Ureter (tissue), 1 donor: ENCODE measurements around the gene GUSB. TPM values are rescaled to one million over a fixed set of nuclear protein-coding genes. Genes with fewer than 3 reads are reported as not detected.
"Not testable (repeated sequence)": the region's sequence is repeated elsewhere in the genome, so short reads cannot be mapped to it uniquely, and the experiment has no call there.

ENCODE experiments used
- DNase-seq: peaks from one replicate; pipeline ENCODE4 v3.0.0-alpha.2; 2020; ENCODE audit warnings: low spot score
- total RNA-seq: library from RNA; stranded (reverse); gene quantifications from one replicate; pipeline ENCODE4 v1.2.4, GENCODE V29; 2023
- donor health status: DM: yes; HTN: yes; CAD: no.

GUSB gene
- total RNA-seq, 1 donor from 2014 or later = 48.7 TPM

DNA sequence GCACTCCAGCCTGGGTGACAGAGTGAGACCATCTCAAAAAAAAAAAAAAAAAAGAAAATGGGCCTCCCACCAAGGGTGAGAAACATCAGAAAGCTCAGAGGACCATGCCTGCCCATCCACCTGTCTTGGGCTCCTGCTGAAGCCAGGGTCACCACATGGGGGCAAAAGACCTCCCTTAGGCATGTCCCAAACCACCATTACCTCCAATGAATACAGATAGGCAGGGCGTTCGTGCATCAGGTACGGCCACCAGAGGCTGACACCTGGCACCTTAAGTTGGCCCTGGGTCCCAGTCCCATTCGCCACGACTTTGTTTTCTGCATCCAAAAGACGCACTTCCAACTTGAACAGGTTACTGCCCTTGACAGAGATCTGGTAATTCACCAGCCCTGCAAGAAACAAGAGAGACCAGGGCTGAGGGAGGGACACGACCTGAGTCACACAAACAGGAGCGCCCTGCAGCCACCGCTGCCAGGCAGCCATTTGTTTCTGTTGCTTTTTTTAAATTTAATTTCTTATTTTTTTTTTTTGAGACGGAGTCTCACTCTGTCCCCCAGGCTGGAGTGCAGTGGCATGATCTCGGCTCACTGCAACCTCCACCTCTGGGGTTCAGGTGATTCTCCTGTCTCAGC is 6.1 kb downstream of the GUSB start:
- DNase-seq = no peak

DNA sequence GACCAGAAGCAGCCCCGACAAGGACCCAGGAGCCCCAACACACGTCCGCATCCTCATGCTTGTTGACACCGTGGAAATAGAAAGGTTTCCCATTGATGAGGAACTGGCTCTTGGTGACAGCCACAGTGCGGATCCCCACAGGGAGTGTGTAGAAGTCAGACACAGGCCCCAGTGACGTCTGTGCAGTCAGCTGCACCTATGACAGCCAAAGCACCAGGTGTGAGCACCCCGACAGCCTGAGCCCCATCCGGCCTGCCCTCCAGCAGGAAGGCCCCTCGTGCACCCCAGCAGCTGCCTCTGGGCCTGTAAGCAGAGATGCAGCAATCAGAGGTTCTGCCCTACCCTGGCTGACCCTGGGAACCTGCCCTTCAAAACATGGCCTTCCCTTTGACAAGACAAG is 7.1 kb downstream of the GUSB start:
- no peak for DNase-seq

DNA sequence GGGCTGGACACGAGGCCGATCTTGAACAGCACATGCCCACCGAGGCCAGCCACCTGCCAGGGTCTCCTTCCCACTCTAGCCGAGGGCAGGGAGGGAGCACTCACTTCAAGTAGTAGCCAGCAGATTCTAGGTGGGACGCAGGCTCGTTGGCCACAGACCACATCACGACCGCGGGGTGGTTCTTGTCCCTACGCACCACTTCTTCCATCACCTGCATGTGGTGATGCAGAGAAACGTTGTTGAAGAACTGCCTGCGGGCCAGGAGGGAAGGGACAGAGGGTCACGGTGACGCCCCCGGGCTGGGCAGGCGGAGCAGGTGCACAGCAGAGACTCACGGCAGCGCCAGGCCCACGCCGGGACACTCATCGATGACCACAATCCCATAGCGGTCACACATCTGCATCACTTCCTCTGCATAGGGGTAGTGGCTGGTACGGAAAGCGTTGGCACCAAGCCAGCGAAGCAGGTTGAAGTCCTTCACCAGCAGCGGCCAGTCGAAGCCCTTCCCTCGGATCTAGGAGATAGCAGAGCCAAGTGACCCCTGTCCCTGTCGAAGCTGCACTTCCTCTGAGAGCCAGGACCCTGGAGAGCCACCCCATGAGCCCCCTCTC is 7.7 kb downstream of the GUSB start:
- DNase-seq = no peak

DNA sequence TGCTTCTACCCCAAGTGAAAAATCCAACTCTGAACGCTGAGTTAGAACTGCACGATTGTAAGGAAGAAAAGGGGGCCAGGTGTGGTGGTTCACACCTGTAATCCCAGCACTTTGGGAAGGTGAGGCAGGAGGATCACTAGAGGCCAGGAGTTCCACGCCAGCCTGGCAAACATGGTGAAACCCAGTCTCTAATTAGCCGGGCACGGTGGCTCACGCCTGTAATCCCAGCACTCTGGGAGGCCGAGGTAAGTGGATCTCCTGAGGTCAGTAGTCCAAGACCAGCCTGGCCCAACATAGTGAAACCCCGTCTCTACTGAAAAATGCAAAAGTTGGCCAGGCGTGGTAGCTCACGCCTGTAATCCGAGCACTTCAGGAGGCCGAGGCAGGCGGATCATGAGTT is 9.0 kb downstream of the GUSB start:
- DNase-seq = no peak

DNA sequence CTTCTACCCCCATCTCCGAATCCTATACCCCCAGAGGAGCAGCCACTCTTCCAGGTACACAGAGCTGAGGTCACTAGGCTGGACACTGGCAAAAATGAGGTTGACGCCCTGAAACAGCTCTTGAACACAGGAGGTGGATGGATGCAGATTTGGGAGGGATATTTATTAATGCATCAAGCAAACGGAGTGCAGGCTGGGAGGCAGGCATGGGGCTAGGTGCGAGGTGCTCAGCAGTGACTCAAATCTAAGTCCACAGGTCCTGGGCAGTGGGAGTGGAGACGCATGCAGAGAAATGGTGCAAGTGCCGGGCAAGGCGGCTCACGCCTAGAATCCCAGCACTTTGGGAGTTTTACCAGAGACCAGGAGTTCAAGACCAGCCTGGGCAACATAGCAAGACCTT is 11.0 kb downstream of the GUSB start:
- DNase-seq = no peak

DNA sequence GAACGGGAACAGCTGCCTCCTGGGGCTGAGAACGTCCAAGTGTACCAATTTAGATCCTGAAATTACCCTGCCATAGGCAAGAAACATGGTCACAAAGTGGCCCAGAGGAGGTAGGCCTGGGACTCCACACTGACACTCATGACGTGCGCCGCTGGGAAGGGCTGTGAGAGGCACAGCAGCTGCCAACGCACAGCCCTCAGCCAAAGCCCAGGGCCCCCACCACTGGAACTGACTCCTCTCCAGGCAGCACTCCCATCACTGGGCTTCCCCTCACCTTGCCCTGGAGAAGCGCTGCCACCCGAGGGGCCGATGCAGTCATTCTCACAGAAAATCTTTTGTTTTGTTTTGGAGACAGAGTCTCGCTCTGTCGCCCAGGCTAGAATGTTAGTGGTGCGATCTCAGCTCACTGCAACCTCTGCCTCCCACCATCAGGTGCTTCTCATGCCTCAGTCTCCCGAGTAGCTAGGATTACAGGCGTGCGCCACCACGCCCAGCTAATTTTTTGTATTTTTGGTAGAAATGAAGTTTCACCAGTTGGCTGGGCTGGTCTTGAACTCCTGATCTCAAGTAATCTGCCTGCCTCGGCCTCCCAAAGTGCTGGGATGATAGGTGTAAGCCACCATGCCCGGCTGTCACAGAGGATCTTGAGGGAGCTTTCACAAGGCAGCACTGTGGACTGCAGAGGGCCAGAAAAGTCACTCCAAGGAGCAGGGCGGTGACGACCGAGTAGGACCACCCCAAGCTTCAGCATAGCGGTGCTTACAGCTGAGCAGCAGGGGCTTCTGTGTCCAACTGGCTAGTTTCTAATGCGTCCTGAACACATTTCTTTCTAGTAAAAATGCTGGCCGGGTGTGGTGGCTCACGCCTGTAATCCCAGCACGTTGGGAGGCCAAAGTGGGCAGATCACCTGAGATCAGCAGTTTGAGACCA is 13.5 kb downstream of the GUSB start:
- DNase-seq = no peak

DNA sequence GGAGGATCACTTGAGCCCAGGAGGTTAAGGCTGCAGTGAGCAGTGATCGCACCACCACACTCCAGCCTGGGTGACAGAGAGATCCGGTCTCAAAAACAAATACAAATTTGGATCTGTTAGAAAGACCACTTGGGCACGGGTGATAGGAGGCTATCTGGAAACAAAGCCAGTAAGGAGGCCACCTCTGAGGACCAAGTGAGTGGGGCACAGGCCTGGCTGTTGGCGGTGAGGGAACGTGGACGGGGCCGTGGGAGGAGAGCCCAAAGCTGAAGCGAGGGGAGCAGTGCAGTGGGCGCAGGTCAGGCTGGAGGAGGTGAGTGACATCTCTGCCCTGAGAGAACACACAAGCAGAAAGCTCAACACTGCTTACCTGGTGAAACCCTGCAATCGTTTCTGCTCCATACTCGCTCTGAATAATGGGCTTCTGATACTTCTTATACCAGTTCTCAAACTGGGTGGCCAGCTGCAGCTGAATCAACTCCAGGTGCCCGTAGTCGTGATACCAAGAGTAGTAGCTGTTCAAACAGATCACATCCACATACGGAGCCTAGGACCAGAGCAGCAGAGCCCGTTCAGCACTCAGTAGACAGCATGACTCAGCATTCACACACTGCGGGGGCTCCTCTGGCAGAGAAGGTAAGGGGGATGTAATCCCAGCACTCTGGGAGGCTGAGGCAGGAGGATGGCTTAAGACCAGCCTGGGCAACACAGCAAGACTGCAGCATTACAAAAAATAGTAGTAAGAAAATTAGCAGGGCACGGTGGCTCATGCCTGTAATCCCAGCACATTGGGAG is 14.5 kb downstream of the GUSB start:
- DNase-seq = no peak

DNA sequence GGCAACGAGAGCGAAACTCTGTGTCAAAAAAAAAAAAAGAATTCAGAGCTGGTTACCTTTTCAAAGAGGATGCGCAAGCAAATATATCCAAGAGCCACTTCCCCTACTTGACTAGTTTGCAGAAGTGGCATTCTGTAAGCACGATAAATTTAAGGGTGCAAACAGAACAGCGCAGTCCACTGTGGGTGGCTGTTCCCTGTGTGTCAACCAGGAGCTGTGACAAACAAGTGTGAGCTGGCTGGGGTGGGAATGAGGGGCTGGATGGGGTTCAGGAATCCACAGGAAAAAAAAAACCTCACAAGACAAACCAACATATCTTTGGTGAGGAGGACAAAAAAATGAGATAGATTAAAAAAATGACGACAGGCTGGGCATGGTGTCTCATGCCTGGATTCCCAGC is 15.9 kb downstream of the GUSB start:
- no peak for DNase-seq

DNA sequence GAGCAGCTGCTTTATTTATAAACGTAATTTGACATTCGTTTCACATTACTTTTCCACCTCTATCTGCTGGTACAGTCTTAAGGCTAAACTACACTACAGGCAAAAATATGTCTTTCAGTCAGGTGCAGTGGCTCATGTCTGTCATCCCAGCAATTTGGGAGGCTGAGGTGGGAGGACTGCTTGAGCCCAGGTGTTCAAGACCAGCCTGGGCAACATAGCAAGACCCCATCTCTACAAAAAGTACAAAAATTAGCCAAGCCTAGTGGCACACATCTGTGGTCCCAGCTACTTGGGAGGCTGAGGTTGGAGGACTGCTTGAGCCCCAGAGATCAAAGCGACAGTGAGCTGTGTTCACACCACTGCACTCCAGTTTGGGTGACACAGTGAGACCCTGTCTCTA is 17.3 kb downstream of the GUSB start:
- not testable (repeated sequence) for DNase-seq

DNA sequence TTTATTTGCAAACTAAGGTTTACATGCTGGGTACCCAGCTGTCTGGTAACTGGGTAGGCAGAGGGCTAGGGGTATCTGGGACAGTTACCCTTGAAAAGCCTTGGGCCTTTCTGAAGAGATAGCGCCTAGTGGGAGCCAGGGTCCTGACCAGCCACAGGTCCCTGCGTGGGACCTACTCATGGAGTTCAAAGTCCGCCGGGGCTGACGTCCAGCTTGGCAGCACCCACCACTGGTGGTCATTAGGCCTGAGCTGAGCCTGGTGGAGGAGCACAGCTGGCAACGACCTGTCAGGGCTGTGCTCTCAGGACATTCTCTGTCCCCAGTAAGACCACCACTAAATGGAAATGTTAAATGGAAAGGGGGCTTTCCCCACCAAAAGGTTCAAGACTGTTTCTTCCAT is 20.0 kb downstream of the GUSB start:
- DNase-seq = no peak

DNA sequence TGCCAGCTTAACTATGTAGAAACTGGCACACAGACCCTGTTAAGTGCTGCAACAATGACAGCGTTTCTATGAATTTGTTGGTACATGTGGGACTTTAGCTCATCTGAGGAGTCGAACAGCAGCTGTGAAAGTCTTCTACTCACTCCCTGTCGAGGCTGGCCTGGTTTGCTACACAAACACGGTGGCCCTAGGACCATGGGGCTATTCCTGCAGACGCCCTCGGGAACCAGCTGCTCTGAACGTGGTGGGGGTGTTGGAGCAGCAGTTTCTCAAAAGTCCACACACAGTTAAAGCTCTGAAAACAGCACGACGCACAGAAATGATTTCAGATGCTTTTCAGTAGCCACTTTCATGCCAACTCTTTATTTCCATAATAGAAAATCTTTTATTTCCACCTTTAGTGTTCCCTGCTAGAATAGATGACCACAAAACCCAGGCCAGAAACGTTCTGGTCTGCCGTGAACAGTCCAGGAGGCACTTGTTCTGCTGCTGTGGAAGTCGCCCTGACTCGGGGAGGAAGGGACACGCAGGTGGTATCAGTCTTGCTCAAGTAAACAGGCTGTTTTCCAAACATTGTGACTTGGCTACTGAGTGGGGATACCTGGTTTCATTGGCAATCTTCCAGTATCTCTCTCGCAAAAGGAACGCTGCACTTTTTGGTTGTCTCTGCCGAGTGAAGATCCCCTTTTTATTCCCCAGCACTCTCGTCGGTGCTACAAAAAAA is 21.5 kb downstream of the GUSB start:
- DNase-seq = no peak

DNA sequence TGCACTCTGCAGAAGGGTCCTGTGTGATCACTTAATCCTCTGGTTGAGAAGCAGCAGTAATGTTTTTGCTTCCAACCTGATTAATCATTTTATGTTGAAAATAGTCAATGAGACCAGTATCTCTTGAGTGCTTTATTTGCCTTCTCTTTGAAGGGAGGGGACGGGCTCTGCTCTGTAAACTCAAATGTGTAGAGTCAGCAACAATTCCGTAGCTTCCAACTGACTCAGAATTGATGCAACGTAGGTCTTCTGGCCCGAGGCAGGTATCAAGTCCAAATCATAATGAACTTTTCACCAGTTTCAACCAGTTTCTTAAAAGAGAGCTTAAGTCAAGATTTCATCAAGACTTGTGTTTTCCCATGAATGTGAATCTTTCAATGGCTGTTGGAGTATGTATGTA is 26.3 kb downstream of the GUSB start:
- DNase-seq = no peak

DNA sequence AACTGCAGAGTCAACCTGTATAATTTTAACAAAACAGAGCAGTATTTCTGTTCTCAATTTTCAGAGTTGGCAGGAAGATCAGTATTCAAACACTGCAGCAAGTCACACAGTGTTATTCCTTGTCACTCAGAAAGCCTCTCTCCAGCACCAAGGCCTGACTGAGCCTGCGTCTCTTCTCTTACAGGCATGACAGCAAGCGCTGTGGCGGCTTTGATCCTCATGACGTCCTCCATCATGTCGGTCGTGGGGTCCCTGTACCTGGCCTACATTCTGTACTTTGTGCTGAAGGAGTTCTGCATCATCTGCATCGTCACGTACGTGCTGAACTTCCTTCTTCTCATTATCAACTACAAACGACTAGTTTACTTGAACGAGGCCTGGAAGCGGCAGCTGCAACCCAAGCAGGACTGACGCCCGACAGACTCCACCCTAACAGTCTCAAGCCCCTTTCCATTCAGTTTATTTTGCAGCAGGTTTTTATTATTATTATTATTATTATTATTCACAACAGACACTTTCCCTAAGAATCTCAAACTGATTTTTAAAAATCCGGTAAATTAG is 28.0 kb downstream of the GUSB start:
- DNase-seq = peak; percentile 19

DNA sequence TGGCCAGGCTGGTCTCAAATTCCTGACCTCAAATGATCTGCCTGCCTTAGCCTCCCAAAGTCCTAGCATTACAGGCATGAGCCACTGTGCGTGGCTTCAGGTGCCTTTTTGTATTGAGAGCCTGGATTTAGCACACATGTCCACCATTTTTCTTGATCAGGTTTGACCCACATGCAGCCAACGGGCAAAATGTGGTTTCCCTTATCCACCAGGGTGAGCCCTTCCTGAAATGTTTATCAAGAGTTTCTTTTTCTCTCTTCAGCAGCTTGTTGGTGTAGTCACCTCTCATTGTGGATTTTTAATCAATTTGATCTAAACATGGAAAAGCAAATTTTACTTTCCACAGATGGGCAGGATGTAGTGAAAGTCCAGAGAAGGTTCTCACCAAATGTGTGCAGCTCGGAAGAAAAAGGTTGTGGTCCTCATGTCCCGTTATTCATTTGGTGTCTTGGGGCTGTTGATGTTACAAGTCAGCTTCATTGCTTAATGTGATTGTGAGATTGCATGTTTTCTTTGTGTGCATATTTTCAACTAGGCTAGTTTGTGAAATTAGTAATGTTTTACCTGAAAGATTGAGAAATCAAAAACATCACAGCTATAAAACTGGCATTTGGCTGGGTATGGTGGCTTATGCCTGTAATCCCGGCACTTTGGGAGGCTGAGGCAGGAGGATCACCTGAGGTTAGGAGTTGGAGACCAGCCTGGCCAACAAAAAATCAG is 28.9 kb downstream of the GUSB start:
- no peak for DNase-seq

DNA sequence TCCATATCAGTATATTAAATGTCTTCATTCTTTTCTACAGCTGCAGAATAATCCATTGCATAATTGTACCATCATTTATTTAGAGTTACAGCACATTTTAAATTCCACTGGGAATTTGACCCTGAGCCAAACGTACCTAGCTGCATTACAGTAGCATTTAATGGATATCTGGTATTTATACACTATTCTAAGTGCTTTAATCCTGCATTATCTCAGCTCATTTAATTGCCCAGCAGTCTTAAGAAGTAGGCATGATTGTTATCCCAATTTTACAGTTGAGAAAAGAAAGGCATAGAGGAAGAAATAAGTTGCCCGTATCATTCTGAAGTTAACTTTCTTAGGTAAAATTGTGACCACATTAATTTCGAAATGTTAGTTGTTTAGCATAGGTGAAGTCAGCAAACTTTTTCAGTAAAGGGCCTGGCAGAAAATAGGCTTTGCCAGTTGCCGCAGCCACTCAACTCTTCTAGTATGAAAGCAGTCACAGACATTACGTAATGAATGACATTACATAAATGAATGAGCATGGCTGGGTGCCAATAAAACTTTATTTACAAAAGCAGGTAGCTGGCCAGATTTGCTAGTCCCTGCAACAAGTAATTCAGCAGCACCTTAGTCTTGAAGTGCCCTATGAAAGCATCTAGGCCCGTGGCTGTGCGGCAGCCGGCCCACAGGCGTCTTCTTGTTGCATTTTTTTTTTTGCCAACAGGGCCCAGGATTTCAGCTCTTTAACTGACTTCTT is 30.0 kb downstream of the GUSB start:
- DNase-seq = no peak

DNA sequence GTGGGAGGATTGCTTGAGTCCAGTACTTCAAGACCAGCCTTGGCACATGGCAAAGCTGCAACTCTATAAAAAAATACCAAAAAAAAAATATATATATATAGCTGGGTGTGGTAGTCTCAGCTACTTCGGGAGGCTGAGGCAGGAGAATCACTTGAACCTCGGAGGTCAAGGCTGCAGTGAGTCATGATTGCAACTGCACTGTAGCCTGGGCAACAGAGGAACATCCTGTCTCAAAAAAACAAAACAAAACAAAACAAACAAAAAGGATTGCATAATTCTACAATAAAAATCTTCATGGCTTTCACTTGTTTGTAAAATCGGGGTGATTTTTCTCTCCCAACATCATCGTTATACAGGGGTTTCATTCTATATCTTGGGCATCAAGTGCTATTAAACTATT is 35.1 kb downstream of the GUSB start:
- DNase-seq = no peak

DNA sequence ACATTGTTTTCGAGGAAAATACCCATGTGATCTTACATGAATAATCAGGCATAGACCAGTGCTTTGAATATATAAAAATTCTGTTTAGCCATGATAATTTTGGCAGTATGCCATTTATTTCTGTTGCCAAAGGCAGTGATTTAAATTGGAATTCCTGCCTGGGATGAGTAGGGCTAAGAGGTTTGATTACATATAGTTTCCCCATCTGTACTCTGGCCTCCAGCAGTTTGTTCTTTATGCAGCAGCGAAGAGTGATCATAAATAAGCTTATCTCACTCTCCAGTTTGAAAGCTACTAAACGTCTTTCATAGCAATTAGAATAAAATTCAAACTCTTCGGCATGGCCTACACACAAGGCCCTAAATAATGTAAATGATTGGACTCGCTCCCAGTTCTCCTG is 36.2 kb downstream of the GUSB start:
- DNase-seq = not testable (repeated sequence)

DNA sequence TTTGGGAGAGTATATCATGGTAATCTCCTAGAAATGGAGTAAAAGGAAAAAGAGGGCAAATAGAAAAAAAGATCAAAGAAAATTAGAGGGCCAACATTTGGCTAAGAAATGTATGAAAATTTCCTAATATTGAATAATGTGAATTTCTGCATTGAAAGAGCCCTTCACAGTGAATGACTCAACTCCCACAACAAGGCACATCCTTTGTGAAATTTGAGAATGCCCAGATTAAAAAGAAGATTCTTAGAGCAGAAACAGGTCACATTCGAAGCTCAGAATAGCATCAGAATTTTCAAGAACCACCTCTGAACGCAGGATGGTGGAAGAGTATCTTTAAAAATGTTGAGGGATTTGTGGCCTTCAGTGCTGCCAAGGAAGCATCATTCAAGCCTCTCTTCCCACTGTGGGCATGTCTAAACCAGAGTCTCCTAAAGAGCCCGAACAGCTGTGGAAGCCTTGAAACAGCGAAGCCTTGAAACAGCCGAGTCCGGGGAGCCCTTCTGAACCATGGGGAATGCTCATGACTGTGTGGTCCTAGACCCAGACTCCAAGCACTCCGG is 43.6 kb downstream of the GUSB start:
- DNase-seq = no peak

DNA sequence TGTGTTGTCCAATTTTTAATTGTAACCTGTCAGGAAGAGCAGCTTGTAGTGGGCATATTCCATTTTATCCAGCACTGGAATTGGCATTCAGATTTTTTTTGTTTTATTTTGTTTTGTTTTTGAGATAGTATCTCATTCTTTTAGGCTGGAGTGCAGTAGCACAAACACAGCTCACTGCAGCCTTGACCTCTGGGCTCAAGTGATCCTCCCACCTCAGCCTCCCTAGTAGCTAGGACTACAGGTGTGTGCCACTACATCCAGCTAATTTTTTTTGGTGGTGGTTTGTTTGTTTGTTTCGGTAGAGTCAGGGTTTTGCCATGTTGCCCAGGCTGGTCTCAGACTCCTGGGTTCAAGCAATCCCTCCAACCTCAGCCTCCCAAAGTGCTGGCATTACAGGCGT is 44.7 kb downstream of the GUSB start:
- DNase-seq = no peak
